H1 (cell line): ENCODE results near the gene ADGRB3. TPM values are rescaled to one million over a fixed set of nuclear protein-coding genes. Genes with fewer than 3 reads are reported as not detected.

Source experiments
- ATF3 ChIP-seq: IDR thresholded peaks from 2 replicates; pipeline ENCODE4 v1.6.1; 2011; ENCODE audit warnings: low read depth, mild to moderate bottlenecking, low read length; ENCODE audit not compliant: insufficient read depth
- CBX5 ChIP-seq: fragments of 300-800, 300-1000 bp; sonication (generic); IDR thresholded peaks from 2 replicates; pipeline ENCODE4 v1.7.1; 2016; ENCODE audit warnings: antibody characterized with exemption, low read length, low read depth
- CHD7 ChIP-seq: fragments of 300-600 bp; sonication (generic); IDR thresholded peaks from 2 replicates; pipeline ENCODE4 v1.7.1; 2012; ENCODE audit warnings: low read length, moderate library complexity, mild to moderate bottlenecking, inconsistent platforms; ENCODE audit not compliant: insufficient replicate concordance
- KDM1A ChIP-seq: fragments of 200-600, 300-600 bp; sonication (generic); IDR thresholded peaks from 2 replicates; pipeline ENCODE4 v1.7.1; 2016; ENCODE audit warnings: mild to moderate bottlenecking, low read length, borderline replicate concordance
- KDM4A ChIP-seq: IDR thresholded peaks from one replicate; pipeline ENCODE4 v1.7.1; 2012; ENCODE audit warnings: low read depth, mild to moderate bottlenecking, moderate library complexity, low read length, inconsistent platforms; ENCODE audit not compliant: severe bottlenecking
- NRF1 ChIP-seq: IDR thresholded peaks from 2 replicates; pipeline ENCODE4 v1.6.1; 2011; ENCODE audit warnings: mild to moderate bottlenecking, low read depth, low read length, improper control_type of control experiment
- POLR2AphosphoS5 ChIP-seq: IDR thresholded peaks from 2 replicates; pipeline ENCODE4 v1.6.1; 2011; ENCODE audit warnings: low read depth, low read length
- POU5F1 ChIP-seq: IDR thresholded peaks from 2 replicates; pipeline ENCODE4 v1.6.1; 2011; ENCODE audit warnings: low read depth, mild to moderate bottlenecking, low read length, moderate library complexity
- RNF2 ChIP-seq: fragments of 200-900, 300-1000 bp; sonication (generic); IDR thresholded peaks from 2 replicates; pipeline ENCODE4 v1.7.1; 2016; ENCODE audit warnings: borderline replicate concordance, low read depth, mild to moderate bottlenecking, antibody characterized with exemption, low read length; ENCODE audit not compliant: poor library complexity, severe bottlenecking; ENCODE audit errors: missing control alignments
- polyA plus RNA-seq, 7 experiments: library from polyadenylated mRNA; depleted of rRNA in 3 of 7; stranded (reverse) in 5 of 7; unstranded in 2 of 7; fragments of >200 nt in 5 of 7; fragments of 200-250 nt in 2 of 7; gene quantifications; 1 replicate in 5 of 7; 2 replicates in 1 of 7; 4 replicates in 1 of 7; pipeline versions ENCODE4 v1.2.1 to v1.2.3, GENCODE V29; 2011 to 2013; ENCODE audit warnings: missing spikeins in 2 of 7, mixed read lengths in 2 of 7
- total RNA-seq: library from RNA; stranded (reverse); fragmentation: NEBNext Ultra II Directional; extraction: Animal tissue kit (Norgen Biotek cat#: 25700); gene quantifications from 2 replicates; pipeline ENCODE4 v1.2.1, GENCODE V29; 2021
- TF ChIP-seq, protein P1 (sequence below): IDR thresholded peaks from 2 replicates; pipeline ENCODE4 v1.6.1; 2012; ENCODE audit warnings: inconsistent platforms

ADGRB3 gene
- total and polyA plus RNA-seq, 2 of the 8 experiments (the other 6 are each of a cell fraction or from before 2014, with no cell fraction given): 0.35 to 1.2 TPM

- TF ChIP-seq CHD7 (no peak), CBX5 (no peak), NRF1 (no peak), POLR2AphosphoS5 (no peak), KDM4A (no peak), ATF3 (no peak), POU5F1 (no peak), RNF2 (no peak), KDM1A (no peak)
- TF ChIP-seq, protein P1, sequence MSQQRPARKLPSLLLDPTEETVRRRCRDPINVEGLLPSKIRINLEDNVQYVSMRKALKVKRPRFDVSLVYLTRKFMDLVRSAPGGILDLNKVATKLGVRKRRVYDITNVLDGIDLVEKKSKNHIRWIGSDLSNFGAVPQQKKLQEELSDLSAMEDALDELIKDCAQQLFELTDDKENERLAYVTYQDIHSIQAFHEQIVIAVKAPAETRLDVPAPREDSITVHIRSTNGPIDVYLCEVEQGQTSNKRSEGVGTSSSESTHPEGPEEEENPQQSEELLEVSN: no peak
Measured at GRCh38 chr6:69362209-69362608, 727.1 kb downstream of the ADGRB3 start (continued).
